A549 (cell line): Measurements from ENCODE around the gene GPSM1. TPM values are rescaled to one million over a fixed set of nuclear protein-coding genes. Genes with fewer than 3 reads are reported as not detected.
A peak's percentile ranks its signal among the peaks of the same experiment; 100 is the strongest.

Experiments
- ATAC-seq, 2 experiments: fragments of 200-7000 bp in 1 of 2; fragments of >200 bp in 1 of 2; cut with Nextera tagmentation in 1 of 2; cut with Tn5 transposase in 1 of 2; 3 replicates each; pipeline versions ENCODE4 v1.8.0 to v1.9.1; 2018 to 2020; ENCODE audit warnings: mild to moderate bottlenecking in 1 of 2, moderate library complexity in 1 of 2
- CTCF ChIA-PET: fragments of 300-600 bp; sonication (Branson Sonifier 250); formaldehyde crosslinking; extraction: SDS; loops from one replicate; lab custom pipeline; 2021; ENCODE audit warnings: antibody characterized with exemption, inconsistent platforms; lab: Yijun Ruan, JAX
- POLR2A ChIA-PET: fragments of 350-600 bp; formaldehyde crosslinking; extraction: SDS; loops from one replicate; lab custom pipeline; 2021; ENCODE audit warnings: antibody characterized with exemption, inconsistent platforms; lab: Yijun Ruan, JAX
- DNase-seq, 2 experiments: peaks; one replicate each; pipeline versions ENCODE4 v3.0.0 to v3.0.0-alpha.2; 2011 to 2016; ENCODE audit warnings: low read depth in 1 of 2, low spot score in 1 of 2
- FAIRE-seq: peaks from 2 replicates; lab custom pipeline; 2011; peaks lifted over from hg19 to GRCh38; lab: Jason Lieb, UNC
- H3K27ac ChIP-seq, 2 experiments: fragments of >200 bp; sonication (Bioruptor Twin); formaldehyde crosslinking; 3 replicates each; pipeline ENCODE4 v1.5.1; 2016 to 2017
- H3K4me1 ChIP-seq: fragments of >200 bp; sonication (Bioruptor Twin); formaldehyde crosslinking; 3 replicates; pipeline ENCODE4 v1.6.1; 2016
- H3K4me2 ChIP-seq: fragments of >200 bp; sonication (Bioruptor Twin); formaldehyde crosslinking; 3 replicates; pipeline ENCODE4 v1.6.1; 2016
- H3K4me3 ChIP-seq: fragments of >200 bp; sonication (Bioruptor Twin); formaldehyde crosslinking; 3 replicates; pipeline ENCODE4 v1.5.1; 2016
- H3K9me3 ChIP-seq: fragments of >200 bp; sonication (Bioruptor Twin); formaldehyde crosslinking; 3 replicates; pipeline ENCODE4 v1.6.1; 2016
- EHF ChIP-seq: fragments of 250-450 bp; sonication (Bioruptor Pico); IDR thresholded peaks from 2 replicates; pipeline ENCODE4 v1.5.0; 2020; ENCODE audit warnings: mild to moderate bottlenecking
- ESRRA ChIP-seq: fragments of 150-350 bp; IDR thresholded peaks from 2 replicates; pipeline ENCODE4 v1.6.1; 2014; ENCODE audit warnings: mild to moderate bottlenecking, low read length, borderline replicate concordance
- FOXS1 ChIP-seq: fragments of 250-450 bp; sonication (Bioruptor Pico); IDR thresholded peaks from 2 replicates; pipeline ENCODE4 v1.5.0; 2020; ENCODE audit warnings: mild to moderate bottlenecking, moderate library complexity
- HEYL ChIP-seq: fragments of 250-450 bp; sonication (Bioruptor Pico); IDR thresholded peaks from 2 replicates; pipeline ENCODE4 v1.8.0; 2021; ENCODE audit warnings: mild to moderate bottlenecking, moderate library complexity
- HMGXB4 ChIP-seq: fragments of 250-450 bp; sonication (Bioruptor Pico); IDR thresholded peaks from 2 replicates; pipeline ENCODE4 v1.5.0; 2021; ENCODE audit warnings: mild to moderate bottlenecking, moderate library complexity, borderline replicate concordance
- HOXB5 ChIP-seq: fragments of 250-450 bp; sonication (Bioruptor Pico); IDR thresholded peaks from 2 replicates; pipeline ENCODE4 v1.5.0; 2020; ENCODE audit warnings: mild to moderate bottlenecking, moderate library complexity
- MAX ChIP-seq: IDR thresholded peaks from 2 replicates; pipeline ENCODE4 v1.6.1; 2012
- MAZ ChIP-seq: fragments of 150-350 bp; IDR thresholded peaks from 2 replicates; pipeline ENCODE4 v1.6.1; 2014; ENCODE audit warnings: antibody characterized with exemption, low read depth, low read length, borderline replicate concordance
- MYC ChIP-seq: IDR thresholded peaks from 2 replicates; pipeline ENCODE4 v1.6.1; 2012; ENCODE audit warnings: mild to moderate bottlenecking, inconsistent platforms, low read length, improper control_type of control experiment, borderline replicate concordance
- NFE2L2 ChIP-seq: fragments of 150-350 bp; conservative IDR thresholded peaks from 2 replicates; pipeline ENCODE4 v1.6.1; 2014; ENCODE audit warnings: low read length
- NR3C1 ChIP-seq: fragments of >200 bp; sonication (Bioruptor Twin); formaldehyde crosslinking; IDR thresholded peaks from 3 replicates; pipeline ENCODE4 v1.6.1; 2017
- PHF8 ChIP-seq: fragments of 200-600 bp; sonication (generic); IDR thresholded peaks from 2 replicates; pipeline ENCODE4 v1.6.1; 2016; ENCODE audit warnings: low read depth, mild to moderate bottlenecking, antibody characterized with exemption, moderate library complexity, borderline replicate concordance
- POLR2A ChIP-seq: IDR thresholded peaks from 2 replicates; pipeline ENCODE4 v1.6.1; 2012; ENCODE audit warnings: mild to moderate bottlenecking, low read length
- RFX5 ChIP-seq: fragments of 450-650 bp; IDR thresholded peaks from 2 replicates; pipeline ENCODE4 v1.7.1; 2014; ENCODE audit warnings: antibody characterized with exemption, mild to moderate bottlenecking, moderate library complexity
- TFCP2L1 ChIP-seq: fragments of 250-450 bp; sonication (Bioruptor Pico); IDR thresholded peaks from 2 replicates; pipeline ENCODE4 v1.5.0; 2021; ENCODE audit warnings: mild to moderate bottlenecking
- TP53 ChIP-seq: fragments of 250-450 bp; sonication (Bioruptor Pico); IDR thresholded peaks from 2 replicates; pipeline ENCODE4 v1.5.0; 2021; ENCODE audit warnings: mild to moderate bottlenecking, moderate library complexity
- WGBS: methylation state at CpG from one replicate; pipeline ENCODE4 v1.1.6; 2017; ENCODE audit errors: missing lambda C conversion rate; 5-methylcytosine and 5-hydroxymethylcytosine counted together
- polyA plus RNA-seq, 4 experiments: library from polyadenylated mRNA; depleted of rRNA in 3 of 4; stranded (reverse); fragments of >200 nt; fragmentation: RNase III in 1 of 4; extraction: RNeasy Plus Mini Kit Qiagen cat#74134 plus additional on column Dnase treatment in 1 of 4; gene quantifications; 2 replicates in 3 of 4; 3 replicates in 1 of 4; pipeline ENCODE4 v1.2.3, GENCODE V29; 2011 to 2017
- TF ChIP-seq, protein P1 (sequence below): IDR thresholded peaks from 2 replicates; pipeline ENCODE4 v1.6.1; 2012; ENCODE audit warnings: low read depth, borderline replicate concordance
- TF ChIP-seq, protein P2 (sequence below): fragments of 150-350 bp; IDR thresholded peaks from 2 replicates; pipeline ENCODE4 v1.6.1; 2014; ENCODE audit warnings: low read depth, mild to moderate bottlenecking, low read length
- TF ChIP-seq, protein P3 (sequence below): fragments of >200 bp; sonication (Bioruptor Twin); formaldehyde crosslinking; IDR thresholded peaks from 3 replicates; pipeline ENCODE4 v1.5.1; 2016

The GPSM1 gene
- polyA plus RNA-seq, 2 of the 4 experiments (the other 2 are of a cell fraction), result 2.1 to 8.8 TPM

GRCh38 chr9:136397643-136398042 lies 70.3 kb downstream of the GPSM1 start:
- ChIA-PET CTCF (interaction anchor here (1.4 to 8.9 kb wide), 5 partner anchors 12 to 85 kb away, joined by 3 to 100 read pairs (median 7); partner anchors contain the start of gene DNLZ), POLR2A (interaction anchor here (0.5 to 6.7 kb wide), 2 partner anchors 12 to 34 kb away, joined by 3 to 33 read pairs; partner anchors contain the start of gene DNLZ)
- FAIRE-seq (no peak), DNase-seq (no peak), ATAC-seq (no peak)
- Histone ChIP-seq H3K27ac (no peak overlapping the region), H3K9me3 (no peaks in the 10 kb centered on the region), H3K4me1 (peaks cover 14% of the 10 kb centered on the region; the same call in 2 of the 3 replicates), H3K4me2 (no peak overlapping the region), H3K4me3 (no peak overlapping the region)
- no CpG with 5 or more reads among the region's 6 CpGs for WGBS
- TF ChIP-seq POLR2A, result no peak
- no peak for TF ChIP-seq NFE2L2
- no peak for TF ChIP-seq RFX5

- Histone ChIP-seq H3K4me2 (peak overlapping the region; percentile 94), H3K9me3 (no peaks in the 10 kb centered on the region), H3K27ac (peak overlapping the region in 1 of 2 experiments; percentile 98; a peak in 1 of 6 replicates), H3K4me3 (no peak overlapping the region), H3K4me1 (peaks cover 14% of the 10 kb centered on the region; the same call in 2 of the 3 replicates)
- 97% methylated on average over 12 of the region's 12 CpGs for WGBS
- no peak for TF ChIP-seq HMGXB4
- no peak for TF ChIP-seq NFE2L2
- TF ChIP-seq EHF (CRISPR knock-in tag), result no peak
- TF ChIP-seq TFCP2L1 (CRISPR knock-in tag), result no peak
- no peak for TF ChIP-seq HOXB5 (CRISPR knock-in tag)
- TF ChIP-seq FOXS1 (CRISPR knock-in tag), result no peak
- no peak for TF ChIP-seq HEYL (CRISPR knock-in tag)
- POLR2A ChIA-PET, result interaction anchor here (0.5 to 6.7 kb wide), 2 partner anchors 13 to 35 kb away, joined by 3 to 33 read pairs; partner anchors contain the start of gene DNLZ
- DNase-seq (no peak), ATAC-seq (no peak), FAIRE-seq (no peak)
- CTCF ChIA-PET, result interaction anchor here (0.8 to 8.9 kb wide), 7 partner anchors 13 to 86 kb away, joined by 3 to 100 read pairs (median 5); no protein-coding TSS in a partner anchor
Observed at GRCh38 chr9:136398286-136398685, 70.9 kb downstream of the GPSM1 start.

DNA sequence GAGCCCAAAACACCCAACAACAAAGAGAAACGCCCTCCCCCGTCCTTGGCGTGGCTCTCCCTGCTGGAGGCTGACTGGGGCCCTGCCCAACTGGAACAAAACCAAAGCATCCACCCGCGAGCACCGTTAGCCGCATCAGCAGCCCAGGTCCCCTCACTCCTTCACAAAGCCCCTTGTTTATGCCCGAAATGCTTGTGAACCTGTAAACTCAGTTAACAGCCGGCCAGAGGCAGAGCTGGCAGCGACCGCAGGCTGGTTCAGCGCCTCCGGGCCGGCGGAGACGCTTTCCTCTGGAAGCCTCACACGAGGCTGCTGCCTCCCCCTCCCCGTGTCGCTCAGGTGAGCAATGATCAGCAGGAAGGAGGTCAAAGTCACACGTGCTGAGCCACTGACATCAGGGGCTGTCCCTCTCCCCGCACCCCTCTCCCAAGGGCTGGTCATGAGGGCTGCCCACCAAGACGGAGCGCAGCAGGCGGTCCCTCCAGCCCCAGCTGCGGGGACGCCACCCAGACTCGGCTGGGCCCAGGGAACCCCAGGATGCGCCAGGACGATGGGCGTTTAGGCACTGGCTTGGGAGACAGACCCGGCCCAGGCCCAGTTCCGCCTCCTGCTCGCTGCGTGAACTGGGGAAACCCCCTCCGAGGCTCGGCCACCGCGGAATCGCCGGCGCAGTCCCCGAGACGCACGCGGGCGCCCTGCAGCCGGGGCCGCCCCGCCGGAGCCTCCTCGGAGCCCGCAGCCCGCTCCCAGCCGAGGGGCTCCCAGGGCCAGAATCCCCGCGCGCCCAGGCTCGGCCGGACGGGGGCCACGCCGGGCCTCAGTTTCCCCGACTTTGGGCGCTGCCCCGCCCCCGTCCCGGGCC lies 72.1 kb downstream of the GPSM1 start:
- H3K4me2 ChIP-seq, result peak overlapping the region; percentile 94
- H3K9me3 ChIP-seq, result no peaks in the 10 kb centered on the region
- TF ChIP-seq NR3C1 (no peak), MYC (0 out of 2 replicates have a peak, but pooled peaks have one; percentile 29), TP53 (CRISPR knock-in tag) (0 out of 2 replicates have a peak, but pooled peaks have one; percentile 60), MAZ (no peak)
- H3K27ac ChIP-seq, result peak overlapping the region; percentile 98 to 99
- DNase-seq (no peak), FAIRE-seq (no peak), ATAC-seq (peak; percentile 16 to 37; a peak in 3 of 6 replicates)
- peak overlapping the region; percentile 100 for H3K4me3 ChIP-seq
- ChIA-PET CTCF (interaction anchor here (0.8 to 8.9 kb wide), 11 partner anchors 7 to 273 kb away, joined by 3 to 100 read pairs (median 4); no protein-coding TSS in a partner anchor), POLR2A (interaction anchor here (6.7 kb wide), 1 partner anchor 36 kb away, joined by 33 read pairs; the partner anchor contains the start of gene DNLZ)
- H3K4me1 ChIP-seq, result peaks cover 14% of the 10 kb centered on the region; the same call in 2 of the 3 replicates
- WGBS, result 3% methylated on average over 31 of the region's 67 CpGs

GRCh38 chr9:136400038-136400834 lies 72.9 kb downstream of the GPSM1 start, which contains the start of gene SNAPC4:
SNAPC4 (minus strand) TSS chr9:136400170; CDS start chr9:136398428, 1,742 bp downstream.
- 22% methylated on average over 11 of the region's 71 CpGs for WGBS
- peak within 1 kb of the TSS; percentile 100 for H3K4me3 ChIP-seq
- H3K27ac ChIP-seq, result peak within 1 kb of the TSS; percentile 98 to 99
- H3K4me2 ChIP-seq, result peak within 1 kb of the TSS; percentile 94
- H3K4me1 ChIP-seq, result peaks cover 14% of the 10 kb centered on the region; the same call in 2 of the 3 replicates
- ATAC-seq, result peak; percentile 84 to 95
- no peak for FAIRE-seq
- no peaks in the 10 kb centered on the region for H3K9me3 ChIP-seq
- ChIA-PET CTCF (interaction anchor here (0.6 to 8.9 kb wide), 30 partner anchors 8 to 327 kb away, joined by 3 to 100 read pairs (median 4); partner anchors contain the start of genes DNLZ, ENTR1 and PMPCA), POLR2A (interaction anchor here (1.4 to 6.7 kb wide), 2 partner anchors 9 to 37 kb away, joined by 5 to 33 read pairs; partner anchors contain the start of gene DNLZ)
- peak; percentile 80 to 87 for DNase-seq
- TF ChIP-seq, protein P1, sequence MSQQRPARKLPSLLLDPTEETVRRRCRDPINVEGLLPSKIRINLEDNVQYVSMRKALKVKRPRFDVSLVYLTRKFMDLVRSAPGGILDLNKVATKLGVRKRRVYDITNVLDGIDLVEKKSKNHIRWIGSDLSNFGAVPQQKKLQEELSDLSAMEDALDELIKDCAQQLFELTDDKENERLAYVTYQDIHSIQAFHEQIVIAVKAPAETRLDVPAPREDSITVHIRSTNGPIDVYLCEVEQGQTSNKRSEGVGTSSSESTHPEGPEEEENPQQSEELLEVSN, result peak; percentile 30; the same call in 1 of the 2 replicates
- TF ChIP-seq ESRRA (no peak), PHF8 (peak; percentile 72; the same call in 1 of the 2 replicates), MAX (peak; percentile 69)
- TF ChIP-seq, protein P2, sequence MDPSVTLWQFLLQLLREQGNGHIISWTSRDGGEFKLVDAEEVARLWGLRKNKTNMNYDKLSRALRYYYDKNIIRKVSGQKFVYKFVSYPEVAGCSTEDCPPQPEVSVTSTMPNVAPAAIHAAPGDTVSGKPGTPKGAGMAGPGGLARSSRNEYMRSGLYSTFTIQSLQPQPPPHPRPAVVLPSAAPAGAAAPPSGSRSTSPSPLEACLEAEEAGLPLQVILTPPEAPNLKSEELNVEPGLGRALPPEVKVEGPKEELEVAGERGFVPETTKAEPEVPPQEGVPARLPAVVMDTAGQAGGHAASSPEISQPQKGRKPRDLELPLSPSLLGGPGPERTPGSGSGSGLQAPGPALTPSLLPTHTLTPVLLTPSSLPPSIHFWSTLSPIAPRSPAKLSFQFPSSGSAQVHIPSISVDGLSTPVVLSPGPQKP, result 0 out of 2 replicates have a peak, but pooled peaks have one; percentile 21
- TF ChIP-seq, protein P3, sequence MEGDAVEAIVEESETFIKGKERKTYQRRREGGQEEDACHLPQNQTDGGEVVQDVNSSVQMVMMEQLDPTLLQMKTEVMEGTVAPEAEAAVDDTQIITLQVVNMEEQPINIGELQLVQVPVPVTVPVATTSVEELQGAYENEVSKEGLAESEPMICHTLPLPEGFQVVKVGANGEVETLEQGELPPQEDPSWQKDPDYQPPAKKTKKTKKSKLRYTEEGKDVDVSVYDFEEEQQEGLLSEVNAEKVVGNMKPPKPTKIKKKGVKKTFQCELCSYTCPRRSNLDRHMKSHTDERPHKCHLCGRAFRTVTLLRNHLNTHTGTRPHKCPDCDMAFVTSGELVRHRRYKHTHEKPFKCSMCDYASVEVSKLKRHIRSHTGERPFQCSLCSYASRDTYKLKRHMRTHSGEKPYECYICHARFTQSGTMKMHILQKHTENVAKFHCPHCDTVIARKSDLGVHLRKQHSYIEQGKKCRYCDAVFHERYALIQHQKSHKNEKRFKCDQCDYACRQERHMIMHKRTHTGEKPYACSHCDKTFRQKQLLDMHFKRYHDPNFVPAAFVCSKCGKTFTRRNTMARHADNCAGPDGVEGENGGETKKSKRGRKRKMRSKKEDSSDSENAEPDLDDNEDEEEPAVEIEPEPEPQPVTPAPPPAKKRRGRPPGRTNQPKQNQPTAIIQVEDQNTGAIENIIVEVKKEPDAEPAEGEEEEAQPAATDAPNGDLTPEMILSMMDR, result peak; percentile 93
